Trophoblast cell (in vitro differentiated cells and primary cell): ENCODE measurements around the gene ARL5B.
A peak's percentile ranks its signal among the peaks of the same experiment; 100 is the strongest.

Source experiments
- DNase-seq, 2 donors: peaks; one replicate each; pipeline ENCODE4 v3.0.0-alpha.2; 2016
- H2AFZ ChIP-seq: 2 replicates; pipeline ENCODE4 v1.6.1; 2013; ENCODE audit warnings: low read length, moderate library complexity, mild to moderate bottlenecking; ENCODE audit not compliant: insufficient read depth, poor library complexity
- H2AK5ac ChIP-seq: 2 replicates; pipeline ENCODE4 v1.6.1; 2013; ENCODE audit warnings: mild to moderate bottlenecking, low read length
- H2BK120ac ChIP-seq: 2 replicates; pipeline ENCODE4 v1.6.1; 2013; ENCODE audit warnings: low read length, mild to moderate bottlenecking, moderate library complexity; ENCODE audit not compliant: insufficient read depth, poor library complexity
- H2BK12ac ChIP-seq: 2 replicates; pipeline ENCODE4 v1.6.1; 2013; ENCODE audit warnings: mild to moderate bottlenecking, low read length, moderate library complexity
- H2BK5ac ChIP-seq: 2 replicates; pipeline ENCODE4 v1.6.1; 2013; ENCODE audit warnings: low read length, low read depth, moderate library complexity, mild to moderate bottlenecking; ENCODE audit not compliant: poor library complexity
- H3K14ac ChIP-seq: 2 replicates; pipeline ENCODE4 v1.6.1; 2013; ENCODE audit warnings: mild to moderate bottlenecking, low read length
- H3K18ac ChIP-seq: 2 replicates; pipeline ENCODE4 v1.6.1; 2013; ENCODE audit warnings: mild to moderate bottlenecking, low read length
- H3K23ac ChIP-seq: 2 replicates; pipeline ENCODE4 v1.6.1; 2013; ENCODE audit warnings: low read length
- H3K27ac ChIP-seq: 2 replicates; pipeline ENCODE4 v1.5.1; 2013; ENCODE audit warnings: low read depth, mild to moderate bottlenecking, inconsistent platforms, low read length, moderate library complexity
- H3K27me3 ChIP-seq: 2 replicates; pipeline ENCODE4 v1.6.1; 2013; ENCODE audit warnings: inconsistent platforms, mild to moderate bottlenecking, low read length, moderate library complexity; ENCODE audit not compliant: insufficient read depth
- H3K36me3 ChIP-seq, 2 experiments: 1 replicate in 1 of 2; 2 replicates in 1 of 2; pipeline ENCODE4 v1.6.1; 2013; ENCODE audit warnings: low read length in 2 of 2, mild to moderate bottlenecking in 2 of 2, moderate library complexity in 1 of 2; ENCODE audit not compliant: insufficient read depth in 2 of 2, control insufficient read depth in 1 of 2
- H3K4ac ChIP-seq: 2 replicates; pipeline ENCODE4 v1.6.1; 2013; ENCODE audit warnings: low read depth, mild to moderate bottlenecking, low read length, moderate library complexity
- H3K4me1 ChIP-seq, 2 experiments: 1 replicate in 1 of 2; 2 replicates in 1 of 2; pipeline ENCODE4 v1.6.1; 2013; ENCODE audit warnings: low read length in 2 of 2, mild to moderate bottlenecking in 2 of 2, moderate library complexity in 1 of 2; ENCODE audit not compliant: insufficient read depth in 2 of 2, control insufficient read depth in 1 of 2
- H3K4me2 ChIP-seq: 2 replicates; pipeline ENCODE4 v1.6.1; 2013; ENCODE audit warnings: inconsistent platforms, mild to moderate bottlenecking, low read length, moderate library complexity
- H3K4me3 ChIP-seq: 2 replicates; pipeline ENCODE4 v1.5.1; 2013; ENCODE audit warnings: mild to moderate bottlenecking, low read depth, low read length, inconsistent platforms
- H3K79me1 ChIP-seq: one replicate; pipeline ENCODE4 v1.6.1; 2013; ENCODE audit warnings: low read length
- H3K79me2 ChIP-seq: 2 replicates; pipeline ENCODE4 v1.6.1; 2013; ENCODE audit warnings: low read length, mild to moderate bottlenecking; ENCODE audit not compliant: control insufficient read depth, insufficient read depth, poor library complexity
- H3K9ac ChIP-seq: 2 replicates; pipeline ENCODE4 v1.6.1; 2013; ENCODE audit warnings: mild to moderate bottlenecking, low read length
- H3K9me3 ChIP-seq: 2 replicates; pipeline ENCODE4 v1.6.1; 2013; ENCODE audit warnings: low read depth, mild to moderate bottlenecking, control low read depth, inconsistent platforms, low read length; ENCODE audit not compliant: insufficient read depth
- H4K12ac ChIP-seq: 2 replicates; pipeline ENCODE4 v1.6.1; 2013; ENCODE audit warnings: low read depth, mild to moderate bottlenecking, low read length, moderate library complexity
- H4K8ac ChIP-seq: 2 replicates; pipeline ENCODE4 v1.6.1; 2013; ENCODE audit warnings: low read depth, mild to moderate bottlenecking, low read length, moderate library complexity
- H4K91ac ChIP-seq: one replicate; pipeline ENCODE4 v1.6.1; 2013; ENCODE audit warnings: low read depth, mild to moderate bottlenecking, low read length, moderate library complexity
- WGBS: extraction: QIAGEN DNeasy Blood & Tissue Kit; methylation state at CpG from one replicate; pipeline ENCODE4 v1.1.7; 2013; ENCODE audit warnings: missing lambda C conversion rate; ENCODE audit not compliant: insufficient read length, insufficient coverage; ENCODE audit errors: extremely low coverage; 5-methylcytosine and 5-hydroxymethylcytosine counted together

ARL5B gene

DNA sequence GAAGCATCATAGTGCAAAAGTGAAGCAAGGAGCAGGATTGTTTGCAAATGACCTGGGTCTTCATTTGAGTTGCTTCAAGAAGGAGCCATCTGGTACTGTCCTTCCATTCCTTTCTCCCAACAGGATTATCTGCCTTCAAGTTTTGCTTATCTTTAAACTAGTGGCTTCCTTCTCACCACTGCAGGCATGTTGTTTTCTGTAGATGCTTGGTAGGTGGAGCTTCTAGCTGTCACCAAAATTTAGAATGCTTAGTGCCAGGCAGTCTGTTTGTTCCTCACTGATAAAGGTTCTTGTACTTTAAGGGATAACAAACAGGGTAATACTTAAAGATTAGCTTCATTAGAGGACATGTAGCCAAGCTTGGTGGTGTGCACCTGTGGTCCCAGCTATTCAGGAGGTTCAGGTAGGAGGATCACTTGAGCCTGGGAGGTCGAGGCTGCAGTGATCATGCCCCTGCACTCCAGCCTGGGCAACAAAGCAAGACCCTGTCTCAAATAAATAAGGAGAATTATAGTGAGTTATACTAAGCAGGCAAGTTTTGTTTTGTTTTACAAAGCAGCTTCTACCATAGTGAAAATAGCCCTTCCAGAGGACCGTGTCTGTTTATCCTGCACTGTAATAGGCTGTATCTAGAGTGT lies 5.7 kb downstream of the ARL5B start:
- Histone ChIP-seq H3K36me3 (peaks cover 8 to 13% of the 10 kb centered on the region in 2 experiments), H2BK120ac (no peak overlapping the region), H3K27me3 (no peaks in the 10 kb centered on the region), H4K8ac (no peak overlapping the region), H4K12ac (no peak overlapping the region), H2AK5ac (no peak overlapping the region), H2AFZ (no peak overlapping the region), H3K9ac (no peak overlapping the region), H3K14ac (no peak overlapping the region), H3K4me2 (no peak overlapping the region), H3K79me1 (peaks cover under 1% of the 10 kb centered on the region), H3K23ac (no peak overlapping the region), H2BK5ac (no peak overlapping the region), H3K18ac (no peak overlapping the region), H3K9me3 (no peaks in the 10 kb centered on the region), H2BK12ac (no peak overlapping the region), H3K27ac (no peak overlapping the region), H3K4ac (peak overlapping the region; percentile 29), H3K4me3 (no peak overlapping the region), H3K4me1 (peaks cover 6 to 8% of the 10 kb centered on the region in 2 experiments), H4K91ac (no peak overlapping the region), H3K79me2 (peaks cover 11% of the 10 kb centered on the region)
- peak in 1 of 2 donors; percentile 8 for DNase-seq
- no CpG with 5 or more reads among the region's 2 CpGs for WGBS

DNA sequence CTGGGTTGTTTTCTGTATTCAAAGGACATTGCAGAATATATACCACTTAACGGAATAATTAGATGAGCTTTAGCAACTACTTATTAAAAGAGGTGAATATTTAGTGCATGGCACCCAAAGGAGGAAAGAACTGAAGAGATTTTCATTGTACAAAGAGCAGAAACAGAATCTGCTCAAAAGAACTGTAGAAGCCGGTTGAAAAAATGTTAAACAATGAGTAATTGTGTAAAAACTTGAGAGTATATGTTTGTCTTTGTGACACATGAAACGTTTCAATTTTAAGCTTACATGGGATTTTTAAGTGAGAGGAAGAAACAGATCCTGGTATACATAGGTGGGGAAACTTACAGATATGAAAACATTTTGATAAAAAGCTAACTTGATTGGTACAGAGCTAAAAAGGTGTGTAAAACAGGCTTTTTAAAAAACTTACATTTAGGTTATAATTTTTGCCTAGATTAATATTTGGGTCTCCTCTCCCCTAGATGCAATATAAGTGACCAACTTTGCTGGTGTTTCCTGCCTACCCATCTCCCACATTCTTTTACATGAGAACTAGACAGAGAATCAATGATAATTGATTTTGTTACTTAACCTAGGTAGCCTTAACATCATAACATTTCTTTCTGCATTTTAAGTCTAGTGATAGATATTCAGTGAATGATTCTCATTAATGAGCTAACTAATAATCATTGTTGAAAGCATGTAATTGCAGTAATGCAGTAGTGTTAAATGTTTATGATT lies 6.8 kb downstream of the ARL5B start:
- Histone ChIP-seq H3K4me1 (peaks cover 3 to 5% of the 10 kb centered on the region in 2 experiments), H3K79me2 (peaks cover 8% of the 10 kb centered on the region), H3K36me3 (peaks cover 9 to 13% of the 10 kb centered on the region in 2 experiments), H3K4me2 (no peak overlapping the region), H2AFZ (no peak overlapping the region), H3K9ac (no peak overlapping the region), H3K14ac (no peak overlapping the region), H2BK5ac (no peak overlapping the region), H2AK5ac (no peak overlapping the region), H2BK12ac (no peak overlapping the region), H3K4me3 (no peak overlapping the region), H3K79me1 (no peaks in the 10 kb centered on the region), H4K91ac (no peak overlapping the region), H3K4ac (no peak overlapping the region), H3K27ac (no peak overlapping the region), H3K23ac (no peak overlapping the region), H3K27me3 (no peaks in the 10 kb centered on the region), H4K8ac (no peak overlapping the region), H4K12ac (no peak overlapping the region), H3K18ac (no peak overlapping the region), H3K9me3 (no peaks in the 10 kb centered on the region), H2BK120ac (no peak overlapping the region)
- no CpG with 5 or more reads among the region's 3 CpGs for WGBS
- peak in 1 of 2 donors; percentile 46 for DNase-seq

DNA sequence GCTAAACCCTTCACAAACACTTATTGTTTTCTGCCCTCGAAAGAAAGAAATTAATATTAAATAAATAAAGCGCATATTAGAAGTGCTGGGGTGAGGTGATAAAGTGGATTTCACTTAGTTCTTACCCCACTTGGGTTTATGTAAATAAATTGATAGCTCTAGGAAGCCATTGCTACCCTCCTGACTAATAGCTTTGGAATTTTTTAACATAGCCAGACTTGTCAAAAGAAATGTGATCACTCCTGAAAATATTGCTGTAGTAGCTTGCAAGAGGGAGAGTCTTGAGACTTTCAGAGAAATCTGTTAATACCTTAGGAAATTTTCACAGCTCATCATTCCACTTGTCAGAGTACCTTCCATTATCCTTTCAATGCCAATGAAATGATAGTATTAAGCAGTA lies 7.6 kb downstream of the ARL5B start:
- no peak overlapping the region for H4K12ac ChIP-seq
- no peak overlapping the region for H2AK5ac ChIP-seq
- H3K79me2 ChIP-seq, result peaks cover 4% of the 10 kb centered on the region
- peak overlapping the region; percentile 45 for H3K4me2 ChIP-seq
- no peak overlapping the region for H3K18ac ChIP-seq
- H4K91ac ChIP-seq, result no peak overlapping the region
- H2AFZ ChIP-seq, result no peak overlapping the region
- H3K9ac ChIP-seq, result no peak overlapping the region
- H3K9me3 ChIP-seq, result no peaks in the 10 kb centered on the region
- no peak overlapping the region for H3K4ac ChIP-seq
- H4K8ac ChIP-seq, result no peak overlapping the region
- peaks cover 15 to 18% of the 10 kb centered on the region in 2 experiments for H3K36me3 ChIP-seq
- no peak overlapping the region for H2BK12ac ChIP-seq
- no peak overlapping the region for H3K14ac ChIP-seq
- WGBS, result no CpG with 5 or more reads among the region's 2 CpGs
- H2BK120ac ChIP-seq, result no peak overlapping the region
- H2BK5ac ChIP-seq, result no peak overlapping the region
- H3K4me3 ChIP-seq, result no peak overlapping the region
- no peak overlapping the region for H3K23ac ChIP-seq
- no peaks in the 10 kb centered on the region for H3K79me1 ChIP-seq
- H3K27me3 ChIP-seq, result no peaks in the 10 kb centered on the region
- DNase-seq, result peak in 1 of 2 donors; percentile 57
- peak overlapping the region; percentile 9 for H3K27ac ChIP-seq
- peaks cover 0 to 2% of the 10 kb centered on the region in 2 experiments for H3K4me1 ChIP-seq

DNA sequence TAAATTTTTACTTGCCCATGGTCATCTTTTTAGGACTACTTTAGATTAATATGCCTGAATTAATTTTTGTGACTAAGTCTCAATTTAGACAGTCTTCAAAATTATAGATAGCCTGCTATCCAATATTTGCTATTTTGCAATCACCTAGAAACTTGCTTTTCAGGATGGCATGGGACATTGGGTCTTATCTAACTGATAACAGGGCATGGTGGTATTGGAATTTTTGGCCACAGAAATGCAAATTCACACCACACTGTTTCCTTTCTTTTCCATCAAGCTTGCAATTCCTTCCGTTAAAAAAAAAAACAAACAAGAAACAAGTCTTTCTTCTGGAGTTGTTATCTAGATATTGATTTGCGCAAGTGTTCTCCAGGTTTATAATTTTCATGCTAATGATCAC lies 8.8 kb downstream of the ARL5B start:
- Histone ChIP-seq H3K27me3 (no peaks in the 10 kb centered on the region), H2BK120ac (no peak overlapping the region), H3K79me2 (peaks cover 3% of the 10 kb centered on the region), H4K12ac (no peak overlapping the region), H3K14ac (no peak overlapping the region), H2AFZ (no peak overlapping the region), H3K23ac (no peak overlapping the region), H3K4me3 (no peak overlapping the region), H3K4ac (no peak overlapping the region), H2AK5ac (no peak overlapping the region), H4K91ac (no peak overlapping the region), H3K9me3 (no peaks in the 10 kb centered on the region), H2BK5ac (no peak overlapping the region), H3K79me1 (no peaks in the 10 kb centered on the region), H3K4me2 (no peak overlapping the region), H3K27ac (no peak overlapping the region), H4K8ac (no peak overlapping the region), H3K18ac (no peak overlapping the region), H2BK12ac (no peak overlapping the region), H3K36me3 (peaks cover 14 to 17% of the 10 kb centered on the region in 2 experiments), H3K9ac (no peak overlapping the region), H3K4me1 (peaks cover 0 to 2% of the 10 kb centered on the region in 2 experiments)
- no CpG with 5 or more reads among the region's 2 CpGs for WGBS
- peak in 1 of 2 donors; percentile 57 for DNase-seq
